Measurements from ENCODE around the gene OOSP2. TPM values are rescaled to one million over a fixed set of nuclear protein-coding genes. Genes with fewer than 3 reads are reported as not detected.

Gene OOSP2
- total RNA-seq, 1 experiment from 2014 or later, result not detected

DNA sequence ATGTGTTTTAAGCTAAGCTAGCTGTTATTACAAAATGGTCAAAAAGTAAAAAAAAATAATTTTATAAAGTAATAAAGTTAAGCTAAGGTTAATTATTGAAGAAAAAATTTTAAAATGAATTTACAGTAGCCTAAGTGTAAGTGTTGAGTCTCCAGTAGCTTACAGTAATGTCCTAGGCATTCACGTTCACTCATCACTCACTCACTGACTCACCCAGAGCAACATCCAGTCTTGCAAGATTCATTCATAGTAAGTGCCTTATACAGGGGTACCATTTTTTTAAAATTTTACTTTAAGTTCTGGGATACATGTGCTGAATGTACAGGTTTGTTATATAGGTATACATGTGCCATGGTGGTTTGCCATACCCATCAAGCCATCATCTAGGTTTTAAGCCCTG is 34.8 kb upstream of the OOSP2 start:
- Histone ChIP-seq H4K5ac (ENCODE audit: insufficient read length, low read depth, low read length) (no peak overlapping the region), H2AK5ac (ENCODE audit: insufficient read length, low read length) (no peak overlapping the region), H3K4me1 (ENCODE audit: insufficient read depth, low read length) (no peaks in the 10 kb centered on the region), H4K20me1 (ENCODE audit: control insufficient read depth, insufficient read depth, insufficient read length) (no peaks in the 10 kb centered on the region), H3K27me3 (ENCODE audit: insufficient read depth, low read length) (no peaks in the 10 kb centered on the region), H2BK20ac (ENCODE audit: low read depth, low read length, poor library complexity, severe bottlenecking) (no peak overlapping the region), H3K14ac (ENCODE audit: insufficient read depth, low read length) (no peak overlapping the region), H3K18ac (ENCODE audit: insufficient read length, low read depth, low read length) (no peak overlapping the region), H3K9ac (ENCODE audit: extremely low read depth, insufficient read length, low read length) (no peak overlapping the region), H3K23me2 (ENCODE audit: insufficient read length, low read depth, low read length, poor library complexity, severe bottlenecking) (no peaks in the 10 kb centered on the region), H2BK5ac (ENCODE audit: insufficient read length, low read length) (no peak overlapping the region), H3K23ac (ENCODE audit: insufficient read length, low read depth, low read length) (no peak overlapping the region), H3K79me2 (ENCODE audit: insufficient read depth, low read length) (no peaks in the 10 kb centered on the region), H2BK12ac (ENCODE audit: insufficient read length, low read depth, low read length) (no peak overlapping the region), H2AFZ (ENCODE audit: low read length) (no peak overlapping the region), H3K79me1 (ENCODE audit: insufficient read depth, low read depth, low read length, poor library complexity, severe bottlenecking) (no peaks in the 10 kb centered on the region), H3K27ac (ENCODE audit: insufficient read length, low read depth, low read length) (no peak overlapping the region), H3K9me3 (ENCODE audit: control insufficient read depth, low read depth, low read length) (no peaks in the 10 kb centered on the region), H2BK15ac (ENCODE audit: low read depth, low read length) (no peak overlapping the region), H3K56ac (ENCODE audit: insufficient read length, low read depth, low read length) (no peak overlapping the region), H3K4ac (ENCODE audit: low read depth, low read length) (no peak overlapping the region), H4K8ac (replicated peaks; ENCODE audit: insufficient read length, low read depth, low read length) (no peak overlapping the region), H4K91ac (ENCODE audit: insufficient read length, low read depth, low read length) (no peak overlapping the region), H2BK120ac (ENCODE audit: low read depth, low read length, poor library complexity, severe bottlenecking) (no peak overlapping the region), H3K4me2 (ENCODE audit: insufficient read depth, insufficient read length, low read length) (no peak overlapping the region), H3T11ph (ENCODE audit: low read length) (no peak overlapping the region)
- no peak for DNase-seq
- no CpG with 5 or more reads among the region's 1 CpG for WGBS (ENCODE audit: extremely low coverage, insufficient read length, low lambda C conversion rate)
- Mint-ChIP-seq H3K4me3 (no peak overlapping the region), H3K27me3 (ENCODE audit: low read depth) (no peaks in the 10 kb centered on the region; the same call in 1 of the 2 replicates), H3K9me3 (no peaks in the 10 kb centered on the region), H3K4me1 (peaks cover 6 to 9% of the 10 kb centered on the region in 2 experiments), H3K27ac (no peak overlapping the region), H3K36me3 (ENCODE audit: insufficient read depth in 1 of 3, low read depth in 3 of 3) (no peaks in the 10 kb centered on the region)
- TF ChIP-seq, protein P1, sequence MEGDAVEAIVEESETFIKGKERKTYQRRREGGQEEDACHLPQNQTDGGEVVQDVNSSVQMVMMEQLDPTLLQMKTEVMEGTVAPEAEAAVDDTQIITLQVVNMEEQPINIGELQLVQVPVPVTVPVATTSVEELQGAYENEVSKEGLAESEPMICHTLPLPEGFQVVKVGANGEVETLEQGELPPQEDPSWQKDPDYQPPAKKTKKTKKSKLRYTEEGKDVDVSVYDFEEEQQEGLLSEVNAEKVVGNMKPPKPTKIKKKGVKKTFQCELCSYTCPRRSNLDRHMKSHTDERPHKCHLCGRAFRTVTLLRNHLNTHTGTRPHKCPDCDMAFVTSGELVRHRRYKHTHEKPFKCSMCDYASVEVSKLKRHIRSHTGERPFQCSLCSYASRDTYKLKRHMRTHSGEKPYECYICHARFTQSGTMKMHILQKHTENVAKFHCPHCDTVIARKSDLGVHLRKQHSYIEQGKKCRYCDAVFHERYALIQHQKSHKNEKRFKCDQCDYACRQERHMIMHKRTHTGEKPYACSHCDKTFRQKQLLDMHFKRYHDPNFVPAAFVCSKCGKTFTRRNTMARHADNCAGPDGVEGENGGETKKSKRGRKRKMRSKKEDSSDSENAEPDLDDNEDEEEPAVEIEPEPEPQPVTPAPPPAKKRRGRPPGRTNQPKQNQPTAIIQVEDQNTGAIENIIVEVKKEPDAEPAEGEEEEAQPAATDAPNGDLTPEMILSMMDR (conservative IDR thresholded peaks at IDR 0.05), result no peak

Data from H9 (cell line).